ENCODE data around the gene RGCC. TPM values are rescaled to one million over a fixed set of nuclear protein-coding genes. Genes with fewer than 3 reads are reported as not detected.

RGCC gene
- total and polyA plus RNA-seq, 8 donors, result 3.2 to 22.9 (median 7.8) TPM

- intact Hi-C loops (cut with DNase I), result no loop called here
- Histone ChIP-seq H3K9me3 (no peaks in the 10 kb centered on the region), H3K27ac (no peak overlapping the region), H3K36me3 (no peaks in the 10 kb centered on the region), H3K4me3 (no peak overlapping the region), H3K27me3 (no peaks in the 10 kb centered on the region), H3K4me1 (no peaks in the 10 kb centered on the region)
- ATAC-seq, result no peak
- FAIRE-seq, result no peak
- DNase-seq, result no peak
- TF ChIP-seq, protein P1, sequence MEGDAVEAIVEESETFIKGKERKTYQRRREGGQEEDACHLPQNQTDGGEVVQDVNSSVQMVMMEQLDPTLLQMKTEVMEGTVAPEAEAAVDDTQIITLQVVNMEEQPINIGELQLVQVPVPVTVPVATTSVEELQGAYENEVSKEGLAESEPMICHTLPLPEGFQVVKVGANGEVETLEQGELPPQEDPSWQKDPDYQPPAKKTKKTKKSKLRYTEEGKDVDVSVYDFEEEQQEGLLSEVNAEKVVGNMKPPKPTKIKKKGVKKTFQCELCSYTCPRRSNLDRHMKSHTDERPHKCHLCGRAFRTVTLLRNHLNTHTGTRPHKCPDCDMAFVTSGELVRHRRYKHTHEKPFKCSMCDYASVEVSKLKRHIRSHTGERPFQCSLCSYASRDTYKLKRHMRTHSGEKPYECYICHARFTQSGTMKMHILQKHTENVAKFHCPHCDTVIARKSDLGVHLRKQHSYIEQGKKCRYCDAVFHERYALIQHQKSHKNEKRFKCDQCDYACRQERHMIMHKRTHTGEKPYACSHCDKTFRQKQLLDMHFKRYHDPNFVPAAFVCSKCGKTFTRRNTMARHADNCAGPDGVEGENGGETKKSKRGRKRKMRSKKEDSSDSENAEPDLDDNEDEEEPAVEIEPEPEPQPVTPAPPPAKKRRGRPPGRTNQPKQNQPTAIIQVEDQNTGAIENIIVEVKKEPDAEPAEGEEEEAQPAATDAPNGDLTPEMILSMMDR (IDR thresholded peaks at IDR 0.05), result no peak
- 94 to 98% methylated on average over 1 of the region's 1 CpG for WGBS, 2 donors
Measured at GRCh38 chr13:41506312-41506711, 49.0 kb downstream of the RGCC start.

- Histone ChIP-seq H3K9me3 (no peaks in the 10 kb centered on the region), H3K27ac (no peak overlapping the region), H3K36me3 (no peaks in the 10 kb centered on the region), H3K4me1 (no peaks in the 10 kb centered on the region), H3K4me3 (no peak overlapping the region), H3K27me3 (no peaks in the 10 kb centered on the region)
- 63 to 74% methylated on average over 3 of the region's 3 CpGs for WGBS, 2 donors
- intact Hi-C loops (cut with DNase I), result no loop called here
- FAIRE-seq, result no peak
- no peak for ATAC-seq
- TF ChIP-seq, protein P1 (IDR thresholded peaks at IDR 0.05), result no peak
- no peak for DNase-seq
Measured at GRCh38 chr13:41509971-41510370, 52.6 kb downstream of the RGCC start.

GRCh38 chr13:41511827-41512226 is 54.5 kb downstream of the RGCC start:
- ATAC-seq, result no peak
- no peak for DNase-seq
- no peaks in the 10 kb centered on the region for H3K9me3 ChIP-seq
- no peaks in the 10 kb centered on the region for H3K27me3 ChIP-seq
- H3K4me3 ChIP-seq, result no peak overlapping the region
- FAIRE-seq, result no peak
- intact Hi-C loops (cut with DNase I), result no loop called here
- no peaks in the 10 kb centered on the region for H3K4me1 ChIP-seq
- WGBS, 2 donors, result 79 to 88% methylated on average over 1 of the region's 1 CpG
- H3K36me3 ChIP-seq, result no peaks in the 10 kb centered on the region
- H3K27ac ChIP-seq, result no peak overlapping the region
- TF ChIP-seq, protein P1 (IDR thresholded peaks at IDR 0.05), result no peak

- Histone ChIP-seq H3K4me3 (no peak overlapping the region), H3K36me3 (no peaks in the 10 kb centered on the region), H3K27me3 (no peaks in the 10 kb centered on the region), H3K4me1 (no peaks in the 10 kb centered on the region), H3K27ac (no peak overlapping the region), H3K9me3 (no peaks in the 10 kb centered on the region)
- WGBS, 2 donors, result 91 to 92% methylated on average over 9 of the region's 9 CpGs
- FAIRE-seq (no peak), ATAC-seq (no peak), DNase-seq (no peak)
- TF ChIP-seq, protein P1 (IDR thresholded peaks at IDR 0.05), result no peak
- intact Hi-C loops (cut with DNase I), result no loop called here
Measured at GRCh38 chr13:41512441-41512840, 55.1 kb downstream of the RGCC start.

GRCh38 chr13:41513600-41513999 is 56.2 kb downstream of the RGCC start:
- TF ChIP-seq, protein P1 (IDR thresholded peaks at IDR 0.05), result no peak
- Histone ChIP-seq H3K9me3 (no peaks in the 10 kb centered on the region), H3K27me3 (no peaks in the 10 kb centered on the region), H3K4me1 (no peaks in the 10 kb centered on the region), H3K27ac (no peak overlapping the region), H3K36me3 (no peaks in the 10 kb centered on the region), H3K4me3 (no peak overlapping the region)
- DNase-seq (no peak), ATAC-seq (no peak), FAIRE-seq (no peak)
- intact Hi-C loops (cut with DNase I), result no loop called here
- WGBS, 2 donors, result 85 to 88% methylated on average over 11 of the region's 11 CpGs
